ENCODE results near the gene ARFGAP2.

- TF ChIP-seq REST (IDR thresholded peaks at IDR 0.05; ENCODE audit: low read depth) = no peak
- no peak for TF ChIP-seq EZH2phosphoT487 (IDR thresholded peaks at IDR 0.05; ENCODE audit: borderline replicate concordance)
- no peak for TF ChIP-seq CTCF (IDR thresholded peaks at IDR 0.05 in 2 of 3, conservative IDR thresholded peaks at IDR 0.05 in 1 of 3; ENCODE audit: borderline replicate concordance in 1 of 3, insufficient read depth in 1 of 3, low read depth in 2 of 3, low read length in 2 of 3)
- no peak for TF ChIP-seq TCF7L2 (IDR thresholded peaks at IDR 0.05; ENCODE audit: borderline replicate concordance, extremely low read depth, insufficient read depth, insufficient read length)
- TF ChIP-seq YY1 (IDR thresholded peaks at IDR 0.05; ENCODE audit: extremely low read depth, insufficient replicate concordance, low read depth, low read length) = no peak
- TF ChIP-seq CBX3 (IDR thresholded peaks at IDR 0.05; ENCODE audit: low read depth) = no peak
- TF ChIP-seq, protein P1, sequence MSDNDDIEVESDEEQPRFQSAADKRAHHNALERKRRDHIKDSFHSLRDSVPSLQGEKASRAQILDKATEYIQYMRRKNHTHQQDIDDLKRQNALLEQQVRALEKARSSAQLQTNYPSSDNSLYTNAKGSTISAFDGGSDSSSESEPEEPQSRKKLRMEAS (IDR thresholded peaks at IDR 0.05) = no peak
- no peak for TF ChIP-seq POLR2A (IDR thresholded peaks at IDR 0.05; ENCODE audit: borderline replicate concordance, extremely low read depth, insufficient read depth, insufficient read length)
- TF ChIP-seq SIN3A (IDR thresholded peaks at IDR 0.05; ENCODE audit: low read depth) = no peak
- TF ChIP-seq ZBTB33 (IDR thresholded peaks at IDR 0.05; ENCODE audit: extremely low read depth, insufficient replicate concordance, low read length) = no peak
- TF ChIP-seq EZH2 (IDR thresholded peaks at IDR 0.05) = no peak
- no peak for TF ChIP-seq FOSL1 (IDR thresholded peaks at IDR 0.05; ENCODE audit: low read depth)
- no peak for TF ChIP-seq ATF3 (IDR thresholded peaks at IDR 0.05)
Observed at GRCh38 chr11:47171061-47171838, 5.4 kb downstream of the ARFGAP2 start.
